Tibial nerve (tissue), 4 donors: ENCODE measurements around the gene PRKCH.

Experiments
- CTCF ChIP-seq, 5 experiments: fragments of 200-600 bp in 3 of 5; fragments of 450-650 bp in 2 of 5; sonication (generic) in 3 of 5; IDR thresholded peaks; one replicate each; pipeline ENCODE4 v1.5.1; 2016 to 2019; ENCODE audit warnings: antibody characterized with exemption in 5 of 5, mild to moderate bottlenecking in 3 of 5, moderate library complexity in 2 of 5
- EP300 ChIP-seq, 2 donors: sonication (generic); formaldehyde crosslinking; IDR thresholded peaks; one replicate each; pipeline ENCODE4 v1.6.1; 2017; ENCODE audit warnings: antibody characterized with exemption in 2 of 2, mild to moderate bottlenecking in 1 of 2
- POLR2A ChIP-seq, 2 donors: fragments of 450-650 bp; IDR thresholded peaks; one replicate each; pipeline ENCODE4 v1.6.1; 2017; ENCODE audit warnings: antibody characterized with exemption in 2 of 2, mild to moderate bottlenecking in 2 of 2, moderate library complexity in 2 of 2

- no peak for TF ChIP-seq CTCF (IDR thresholded peaks at IDR 0.05)
- TF ChIP-seq POLR2A (IDR thresholded peaks at IDR 0.05) = no peak
- TF ChIP-seq EP300 (IDR thresholded peaks at IDR 0.05) = no peak
These were observed 149.0 kb downstream of the PRKCH start for GRCh38 chr14:61470261-61470960.
